ENCODE data around the gene NAALAD2. TPM values are rescaled to one million over a fixed set of nuclear protein-coding genes. Genes with fewer than 3 reads are reported as not detected.
A peak's percentile ranks its signal among the peaks of the same experiment; 100 is the strongest.

The NAALAD2 gene
- polyA plus RNA-seq, 3 donors = not detected

DNA sequence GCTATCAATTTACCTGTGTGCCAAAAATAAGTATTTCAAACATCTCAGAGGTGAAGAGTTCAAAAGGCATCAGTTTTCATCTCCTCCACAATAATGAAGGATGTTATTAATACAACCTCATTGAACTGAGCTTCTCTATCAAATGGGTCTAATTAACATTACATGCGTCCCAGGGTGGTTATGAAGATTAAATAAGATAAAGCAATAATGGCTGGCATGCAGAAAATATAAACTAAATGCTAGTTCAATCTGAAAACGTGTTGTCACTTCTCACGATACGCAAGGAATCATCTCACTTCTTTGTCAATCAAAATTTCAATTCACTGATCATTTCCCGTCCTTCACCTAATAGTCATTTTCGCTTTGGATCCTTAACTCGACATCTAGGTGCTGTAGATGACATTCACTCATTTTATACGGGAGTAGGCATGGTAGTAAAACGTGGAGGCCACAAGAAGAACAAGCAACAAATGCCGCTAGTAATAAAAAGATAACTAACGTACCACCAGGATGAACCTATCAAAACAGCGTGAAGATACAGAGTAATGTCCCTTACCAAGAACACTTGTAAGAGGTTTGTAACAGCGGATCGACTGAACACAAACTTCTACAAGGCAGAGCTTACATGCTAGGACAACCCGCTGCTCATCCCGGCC lies 87.5 kb downstream of the NAALAD2 start:
- Histone ChIP-seq H3K4me1 (ENCODE audit: control insufficient read depth in 1 of 2, insufficient read depth in 2 of 2, low read length in 2 of 2) (peaks cover 15 to 27% of the 10 kb centered on the region in 2 donors), H3K36me3 (replicated peaks in 1 of 2; ENCODE audit: control insufficient read depth in 1 of 2, insufficient read depth in 2 of 2, low read length in 2 of 2) (peaks cover 0 to 6% of the 10 kb centered on the region in 2 donors), H3K4me2 (replicated peaks; ENCODE audit: extremely low read depth, low read length, poor library complexity, severe bottlenecking) (peak overlapping the region; percentile 83), H3K27me3 (ENCODE audit: control insufficient read depth in 2 of 2, insufficient read depth in 2 of 2, low read length in 2 of 2) (no peaks in the 10 kb centered on the region), H4K20me1 (ENCODE audit: insufficient read depth, low read length) (peaks cover 50% of the 10 kb centered on the region), H3K79me2 (ENCODE audit: insufficient read depth, low read length) (peaks cover 70% of the 10 kb centered on the region), H3K9ac (ENCODE audit: insufficient read depth, low read length, poor library complexity, severe bottlenecking) (peak overlapping the region; percentile 81), H3K9me3 (replicated peaks in 1 of 2; ENCODE audit: control insufficient read depth in 1 of 2, insufficient read depth in 1 of 2, low read length in 2 of 2) (no peaks in the 10 kb centered on the region), H2AFZ (ENCODE audit: insufficient read depth, low read depth, low read length, poor library complexity, severe bottlenecking) (peak overlapping the region; percentile 95), H3K4me3 (replicated peaks in 1 of 3; ENCODE audit: low read depth in 2 of 3, low read length in 3 of 3) (peak overlapping the region; percentile 69 to 80 (median 77)), H3K27ac (ENCODE audit: low read depth in 1 of 2, low read length in 2 of 2) (peak overlapping the region in 1 of 2 donors; percentile 87)
- TF ChIP-seq, protein P1, sequence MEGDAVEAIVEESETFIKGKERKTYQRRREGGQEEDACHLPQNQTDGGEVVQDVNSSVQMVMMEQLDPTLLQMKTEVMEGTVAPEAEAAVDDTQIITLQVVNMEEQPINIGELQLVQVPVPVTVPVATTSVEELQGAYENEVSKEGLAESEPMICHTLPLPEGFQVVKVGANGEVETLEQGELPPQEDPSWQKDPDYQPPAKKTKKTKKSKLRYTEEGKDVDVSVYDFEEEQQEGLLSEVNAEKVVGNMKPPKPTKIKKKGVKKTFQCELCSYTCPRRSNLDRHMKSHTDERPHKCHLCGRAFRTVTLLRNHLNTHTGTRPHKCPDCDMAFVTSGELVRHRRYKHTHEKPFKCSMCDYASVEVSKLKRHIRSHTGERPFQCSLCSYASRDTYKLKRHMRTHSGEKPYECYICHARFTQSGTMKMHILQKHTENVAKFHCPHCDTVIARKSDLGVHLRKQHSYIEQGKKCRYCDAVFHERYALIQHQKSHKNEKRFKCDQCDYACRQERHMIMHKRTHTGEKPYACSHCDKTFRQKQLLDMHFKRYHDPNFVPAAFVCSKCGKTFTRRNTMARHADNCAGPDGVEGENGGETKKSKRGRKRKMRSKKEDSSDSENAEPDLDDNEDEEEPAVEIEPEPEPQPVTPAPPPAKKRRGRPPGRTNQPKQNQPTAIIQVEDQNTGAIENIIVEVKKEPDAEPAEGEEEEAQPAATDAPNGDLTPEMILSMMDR (IDR thresholded peaks at IDR 0.05) = no peak
- Mint-ChIP-seq H3K9me3 (no peaks in the 10 kb centered on the region), H3K4me3 (peak overlapping the region; percentile 98 to 99), H3K4me1 (peaks cover 42% of the 10 kb centered on the region), H3K36me3 (peaks cover 11% of the 10 kb centered on the region in 2 donors), H3K27ac (peak overlapping the region; percentile 1 to 94 (median 86)), H3K27me3 (ENCODE audit: low read depth in 3 of 3) (no peaks in the 10 kb centered on the region)
- intact Hi-C loops (cut with micrococcal nuclease) = no loop called here
- 0% methylated on average over 6 of the region's 16 CpGs for WGBS (ENCODE audit: insufficient coverage)
- peak in 1 of 3 donors; percentile 3 for DNase-seq

DNA sequence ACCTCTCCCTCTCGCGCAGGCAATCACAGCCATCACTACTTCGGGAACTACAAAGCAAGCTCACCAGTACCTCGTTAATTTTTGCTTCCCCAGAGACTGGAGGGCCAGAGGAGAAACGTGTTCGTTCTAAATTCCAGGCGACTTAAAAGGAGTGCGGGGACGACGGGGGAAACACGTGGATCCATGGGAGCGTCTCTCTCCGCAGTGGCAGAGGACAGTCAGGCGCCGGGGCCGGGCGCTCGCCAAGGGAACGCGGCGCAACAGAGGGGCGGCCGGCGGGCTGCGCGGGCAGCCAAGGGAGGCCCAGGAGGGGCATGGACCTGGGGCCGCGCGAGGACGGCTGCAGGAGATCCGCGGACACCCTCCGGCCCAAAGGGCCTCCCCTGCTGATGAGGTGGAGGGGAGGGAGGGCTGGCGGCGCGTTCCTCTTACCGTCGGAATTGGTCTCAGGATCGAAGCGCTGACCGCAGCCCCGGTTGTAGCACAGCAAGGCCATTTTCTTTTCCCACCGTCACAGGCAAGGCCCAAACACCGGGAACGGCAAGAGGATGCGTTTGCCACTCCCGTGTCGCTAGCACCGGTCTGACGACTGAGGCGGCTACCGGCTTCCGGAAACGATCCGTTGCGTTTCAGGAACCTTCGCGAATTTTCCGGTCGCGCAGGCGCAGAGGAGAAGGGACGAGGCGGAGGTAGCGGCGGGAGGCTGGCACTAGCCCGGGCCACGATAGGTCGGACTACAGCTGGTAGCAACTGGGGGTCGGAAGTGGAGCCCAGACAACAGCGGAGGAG lies 88.2 kb downstream of the NAALAD2 start, which contains the start of gene CHORDC1:
CHORDC1 (minus strand) TSS at position 591 of the 789 bp plus-strand sequence; CDS start at position 496, 95 bp downstream.
- TF ChIP-seq, protein P1 (IDR thresholded peaks at IDR 0.05) = no peak
- Mint-ChIP-seq H3K4me3 (peak within 1 kb of the TSS; percentile 98 to 99), H3K4me1 (peaks cover 42% of the 10 kb centered on the region), H3K9me3 (no peaks in the 10 kb centered on the region), H3K27me3 (ENCODE audit: low read depth in 3 of 3) (no peaks in the 10 kb centered on the region), H3K27ac (peak within 1 kb of the TSS; percentile 86 to 95 (median 91)), H3K36me3 (peaks cover 8 to 11% of the 10 kb centered on the region in 2 donors)
- WGBS (ENCODE audit: insufficient coverage) = under 1% methylated on average over 68 of the region's 71 CpGs
- Histone ChIP-seq H3K79me2 (ENCODE audit: insufficient read depth, low read length) (peaks cover 63% of the 10 kb centered on the region), H3K27ac (ENCODE audit: low read depth in 1 of 2, low read length in 2 of 2) (peak within 1 kb of the TSS; percentile 67 to 87), H3K36me3 (replicated peaks in 1 of 2; ENCODE audit: control insufficient read depth in 1 of 2, insufficient read depth in 2 of 2, low read length in 2 of 2) (no peaks in the 10 kb centered on the region), H3K27me3 (ENCODE audit: control insufficient read depth in 2 of 2, insufficient read depth in 2 of 2, low read length in 2 of 2) (no peaks in the 10 kb centered on the region), H4K20me1 (ENCODE audit: insufficient read depth, low read length) (peaks cover 43% of the 10 kb centered on the region), H3K4me3 (replicated peaks in 1 of 3; ENCODE audit: low read depth in 2 of 3, low read length in 3 of 3) (peak within 1 kb of the TSS; percentile 69 to 80 (median 77)), H3K9ac (ENCODE audit: insufficient read depth, low read length, poor library complexity, severe bottlenecking) (peak within 1 kb of the TSS; percentile 81), H3K9me3 (replicated peaks in 1 of 2; ENCODE audit: control insufficient read depth in 1 of 2, insufficient read depth in 1 of 2, low read length in 2 of 2) (no peaks in the 10 kb centered on the region), H3K4me1 (ENCODE audit: control insufficient read depth in 1 of 2, insufficient read depth in 2 of 2, low read length in 2 of 2) (peaks cover 15 to 27% of the 10 kb centered on the region in 2 donors), H2AFZ (ENCODE audit: insufficient read depth, low read depth, low read length, poor library complexity, severe bottlenecking) (peak within 1 kb of the TSS; percentile 95), H3K4me2 (replicated peaks; ENCODE audit: extremely low read depth, low read length, poor library complexity, severe bottlenecking) (peak within 1 kb of the TSS; percentile 83)
- DNase-seq = peak; percentile 81 to 85 (median 84)
- intact Hi-C loops (cut with micrococcal nuclease) = no loop called here
